ENCODE data around the gene PDGFB. TPM values are rescaled to one million over a fixed set of nuclear protein-coding genes. Genes with fewer than 3 reads are reported as not detected.

Gene PDGFB
- total RNA-seq, 1 donor from 2014 or later = 0.44 TPM

- Mint-ChIP-seq H3K4me1 (ENCODE audit: low read depth, unreplicated experiment) (no peaks in the 10 kb centered on the region), H3K27me3 (ENCODE audit: unreplicated experiment) (peaks cover 7% of the 10 kb centered on the region), H3K9me3 (ENCODE audit: unreplicated experiment) (no peaks in the 10 kb centered on the region), H3K27ac (ENCODE audit: unreplicated experiment) (no peak overlapping the region), H3K4me3 (ENCODE audit: unreplicated experiment) (no peak overlapping the region), H3K36me3 (ENCODE audit: unreplicated experiment) (no peaks in the 10 kb centered on the region)
- DNase-seq = no peak
- no peak for TF ChIP-seq CTCF (IDR thresholded peaks at IDR 0.05; ENCODE audit: partially characterized antibody, unreplicated experiment)
These were observed 7.1 kb upstream of the PDGFB start for GRCh38 chr22:39251762-39252460.

DNA sequence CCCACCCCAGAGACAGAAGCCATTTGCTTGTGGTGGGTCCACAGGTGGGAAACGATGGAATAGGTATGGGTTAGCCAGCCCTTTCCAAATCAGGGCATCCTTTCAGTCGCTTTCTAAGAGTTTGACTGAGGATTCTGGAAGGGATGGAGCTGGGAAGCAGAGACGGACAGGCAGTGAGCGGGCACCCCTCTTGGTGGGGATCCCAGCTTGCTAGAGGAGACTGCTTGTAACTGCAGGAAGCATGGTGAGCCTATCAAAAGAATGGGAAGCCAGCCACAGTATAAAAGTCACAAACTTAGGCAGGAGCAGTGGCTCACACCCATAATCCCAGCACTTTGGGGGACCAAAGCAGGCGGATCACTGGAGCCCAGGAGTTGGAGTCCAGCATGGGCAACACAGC is 6.1 kb upstream of the PDGFB start:
- peaks cover 3% of the 10 kb centered on the region for H3K9me3 Mint-ChIP-seq (ENCODE audit: unreplicated experiment)
- H3K4me3 Mint-ChIP-seq (ENCODE audit: unreplicated experiment) = no peak overlapping the region
- no peak for DNase-seq
- H3K4me1 Mint-ChIP-seq (ENCODE audit: low read depth, unreplicated experiment) = no peaks in the 10 kb centered on the region
- H3K27me3 Mint-ChIP-seq (ENCODE audit: unreplicated experiment) = peaks cover 11% of the 10 kb centered on the region
- H3K27ac Mint-ChIP-seq (ENCODE audit: unreplicated experiment) = no peak overlapping the region
- no peak for TF ChIP-seq CTCF (IDR thresholded peaks at IDR 0.05; ENCODE audit: partially characterized antibody, unreplicated experiment)
- H3K36me3 Mint-ChIP-seq (ENCODE audit: unreplicated experiment) = no peaks in the 10 kb centered on the region

- no peak overlapping the region for H3K4me3 Mint-ChIP-seq (ENCODE audit: unreplicated experiment)
- no peak for TF ChIP-seq CTCF (IDR thresholded peaks at IDR 0.05; ENCODE audit: partially characterized antibody, unreplicated experiment)
- peaks cover 3% of the 10 kb centered on the region for H3K9me3 Mint-ChIP-seq (ENCODE audit: unreplicated experiment)
- no peak overlapping the region for H3K27ac Mint-ChIP-seq (ENCODE audit: unreplicated experiment)
- H3K36me3 Mint-ChIP-seq (ENCODE audit: unreplicated experiment) = no peaks in the 10 kb centered on the region
- H3K27me3 Mint-ChIP-seq (ENCODE audit: unreplicated experiment) = peaks cover 14% of the 10 kb centered on the region
- H3K4me1 Mint-ChIP-seq (ENCODE audit: low read depth, unreplicated experiment) = no peaks in the 10 kb centered on the region
- DNase-seq = no peak
These were observed 5.3 kb upstream of the PDGFB start for GRCh38 chr22:39250131-39250530.

GRCh38 chr22:39249086-39249704 is 4.4 kb upstream of the PDGFB start:
- no peak for DNase-seq
- Mint-ChIP-seq H3K4me1 (ENCODE audit: low read depth, unreplicated experiment) (no peaks in the 10 kb centered on the region), H3K4me3 (ENCODE audit: unreplicated experiment) (no peak overlapping the region), H3K27ac (ENCODE audit: unreplicated experiment) (no peak overlapping the region), H3K27me3 (ENCODE audit: unreplicated experiment) (peaks cover 14% of the 10 kb centered on the region), H3K9me3 (ENCODE audit: unreplicated experiment) (peaks cover 3% of the 10 kb centered on the region), H3K36me3 (ENCODE audit: unreplicated experiment) (no peaks in the 10 kb centered on the region)
- no peak for TF ChIP-seq CTCF (IDR thresholded peaks at IDR 0.05; ENCODE audit: partially characterized antibody, unreplicated experiment)

GRCh38 chr22:39248254-39248653 is 3.5 kb upstream of the PDGFB start:
- DNase-seq = no peak
- no peak for TF ChIP-seq CTCF (IDR thresholded peaks at IDR 0.05; ENCODE audit: partially characterized antibody, unreplicated experiment)
- no peaks in the 10 kb centered on the region for H3K36me3 Mint-ChIP-seq (ENCODE audit: unreplicated experiment)
- peaks cover 14% of the 10 kb centered on the region for H3K27me3 Mint-ChIP-seq (ENCODE audit: unreplicated experiment)
- peaks cover 3% of the 10 kb centered on the region for H3K9me3 Mint-ChIP-seq (ENCODE audit: unreplicated experiment)
- no peak overlapping the region for H3K27ac Mint-ChIP-seq (ENCODE audit: unreplicated experiment)
- H3K4me3 Mint-ChIP-seq (ENCODE audit: unreplicated experiment) = no peak overlapping the region
- no peaks in the 10 kb centered on the region for H3K4me1 Mint-ChIP-seq (ENCODE audit: low read depth, unreplicated experiment)

All from glutamatergic neuron (in vitro differentiated cells).